ENCODE measurements around the gene HSD17B3. TPM values are rescaled to one million over a fixed set of nuclear protein-coding genes. Genes with fewer than 3 reads are reported as not detected.

The HSD17B3 gene
- total RNA-seq, 1 donor from 2014 or later = not detected

DNA sequence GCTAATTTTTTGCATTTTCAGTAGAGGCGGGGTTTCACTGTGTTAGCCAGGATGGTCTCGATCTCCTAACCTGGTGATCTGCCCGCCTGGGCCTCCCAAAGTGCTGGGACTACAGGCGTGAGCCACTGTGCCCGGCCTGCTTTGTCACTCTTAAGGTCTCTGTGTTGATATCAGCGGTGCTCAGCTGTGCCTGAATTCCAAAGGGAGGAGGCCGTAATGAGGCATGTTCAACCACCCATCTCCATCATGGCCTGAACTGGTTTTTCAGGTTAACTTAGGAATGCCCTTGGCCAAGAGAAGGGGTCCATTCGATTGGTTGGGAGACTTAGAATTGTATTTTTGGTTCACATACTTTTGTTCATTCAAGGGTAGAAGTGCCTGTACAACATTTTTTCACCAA, 22.0 kb downstream of the HSD17B3 start:
- DNase-seq (ENCODE audit: low read depth) = no peak
- H3K4me3 ChIP-seq (ENCODE audit: low read depth, low read length) = no peak overlapping the region
- TF ChIP-seq, protein P1, sequence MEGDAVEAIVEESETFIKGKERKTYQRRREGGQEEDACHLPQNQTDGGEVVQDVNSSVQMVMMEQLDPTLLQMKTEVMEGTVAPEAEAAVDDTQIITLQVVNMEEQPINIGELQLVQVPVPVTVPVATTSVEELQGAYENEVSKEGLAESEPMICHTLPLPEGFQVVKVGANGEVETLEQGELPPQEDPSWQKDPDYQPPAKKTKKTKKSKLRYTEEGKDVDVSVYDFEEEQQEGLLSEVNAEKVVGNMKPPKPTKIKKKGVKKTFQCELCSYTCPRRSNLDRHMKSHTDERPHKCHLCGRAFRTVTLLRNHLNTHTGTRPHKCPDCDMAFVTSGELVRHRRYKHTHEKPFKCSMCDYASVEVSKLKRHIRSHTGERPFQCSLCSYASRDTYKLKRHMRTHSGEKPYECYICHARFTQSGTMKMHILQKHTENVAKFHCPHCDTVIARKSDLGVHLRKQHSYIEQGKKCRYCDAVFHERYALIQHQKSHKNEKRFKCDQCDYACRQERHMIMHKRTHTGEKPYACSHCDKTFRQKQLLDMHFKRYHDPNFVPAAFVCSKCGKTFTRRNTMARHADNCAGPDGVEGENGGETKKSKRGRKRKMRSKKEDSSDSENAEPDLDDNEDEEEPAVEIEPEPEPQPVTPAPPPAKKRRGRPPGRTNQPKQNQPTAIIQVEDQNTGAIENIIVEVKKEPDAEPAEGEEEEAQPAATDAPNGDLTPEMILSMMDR (conservative IDR thresholded peaks at IDR 0.05; ENCODE audit: low read depth, low read length) = no peak

DNA sequence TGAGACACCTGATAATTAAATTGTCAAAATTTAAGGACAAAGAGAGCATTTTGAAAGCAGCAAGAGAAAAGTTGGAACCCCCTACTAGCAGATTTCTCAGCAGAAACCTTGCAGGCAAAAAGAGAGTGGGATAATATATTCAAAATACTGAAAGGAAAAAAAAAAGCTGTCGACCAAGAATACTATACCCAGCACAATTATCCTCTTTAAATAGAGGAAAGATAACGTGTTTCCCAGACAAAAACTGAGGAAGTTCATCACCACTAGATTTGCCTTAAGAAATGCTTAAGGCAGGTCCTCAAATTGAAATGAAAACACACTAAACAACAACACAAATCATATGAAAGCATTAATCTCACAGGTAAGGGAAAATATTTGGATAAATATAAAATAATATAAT, 27.0 kb downstream of the HSD17B3 start:
- TF ChIP-seq, protein P1 (conservative IDR thresholded peaks at IDR 0.05; ENCODE audit: low read depth, low read length) = no peak
- H3K4me3 ChIP-seq (ENCODE audit: low read depth, low read length) = no peak overlapping the region
- no peak for DNase-seq (ENCODE audit: low read depth)

DNA sequence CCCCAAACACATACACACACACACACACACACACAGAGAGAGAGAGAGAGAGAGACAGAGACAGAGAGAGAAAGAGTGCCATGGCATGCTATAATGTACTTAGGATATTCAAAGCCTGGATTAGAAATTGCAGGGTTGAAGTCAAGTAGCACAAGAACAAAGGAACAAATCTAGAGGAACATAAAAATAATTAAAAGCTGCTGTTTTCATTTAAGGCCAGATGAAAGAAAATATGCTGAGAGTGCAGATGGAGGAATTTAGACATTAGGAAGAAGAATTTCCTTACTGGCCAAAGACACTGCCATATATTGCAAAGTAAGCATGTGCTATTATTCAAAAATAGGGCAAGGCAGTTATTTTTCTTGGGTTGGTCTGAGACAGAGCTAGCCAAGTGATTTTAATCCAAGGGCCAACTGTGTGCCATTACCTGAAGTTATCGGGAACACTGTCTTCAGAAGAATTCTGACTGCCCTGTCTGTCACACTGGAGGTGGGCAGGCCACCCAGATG, 31.7 kb downstream of the HSD17B3 start:
- no peak for DNase-seq (ENCODE audit: low read depth)
- no peak overlapping the region for H3K4me3 ChIP-seq (ENCODE audit: low read depth, low read length)
- TF ChIP-seq, protein P1 (conservative IDR thresholded peaks at IDR 0.05; ENCODE audit: low read depth, low read length) = no peak

DNA sequence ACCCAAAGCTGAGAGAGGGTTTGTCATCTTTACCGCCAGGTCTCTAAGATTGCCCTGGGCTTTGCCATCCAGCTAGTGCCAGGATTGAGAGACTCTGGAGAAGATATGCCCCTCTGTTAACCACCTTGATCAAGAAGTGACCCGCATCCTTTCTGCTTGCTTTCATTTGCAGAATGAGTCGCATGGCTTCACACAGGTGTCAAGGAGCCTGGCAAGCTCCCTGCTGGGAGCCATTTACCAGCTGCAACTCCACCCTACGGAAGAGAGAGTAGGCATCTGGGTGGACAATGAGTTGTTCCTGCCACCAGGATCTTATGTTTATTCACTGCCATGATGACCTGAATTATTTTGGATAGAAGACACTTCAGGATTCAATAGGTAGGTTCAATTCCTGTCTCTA, 43.0 kb downstream of the HSD17B3 start:
- TF ChIP-seq, protein P1 (conservative IDR thresholded peaks at IDR 0.05; ENCODE audit: low read depth, low read length) = no peak
- H3K4me3 ChIP-seq (ENCODE audit: low read depth, low read length) = no peak overlapping the region
- DNase-seq (ENCODE audit: low read depth) = no peak

DNA sequence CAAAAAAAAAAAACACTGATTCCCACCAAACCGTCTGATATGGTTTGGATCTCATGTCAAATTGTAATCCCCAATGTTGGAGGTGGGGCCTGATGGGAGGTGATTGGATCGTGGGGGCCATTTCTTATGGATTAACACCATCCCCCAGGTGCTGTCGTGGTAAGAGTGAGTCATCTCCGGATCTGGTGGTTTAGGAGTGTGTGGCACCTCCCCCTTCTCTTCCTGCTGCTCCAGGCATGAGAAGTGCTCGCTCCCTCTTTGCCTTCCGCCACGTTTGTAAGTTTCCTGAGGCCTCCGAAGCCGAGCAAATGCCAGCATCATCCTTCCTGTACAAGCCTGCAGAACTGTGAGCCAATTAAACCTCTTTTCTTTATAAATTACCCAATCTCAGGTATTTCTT, 45.2 kb downstream of the HSD17B3 start:
- no peak overlapping the region for H3K4me3 ChIP-seq (ENCODE audit: low read depth, low read length)
- TF ChIP-seq, protein P1 (conservative IDR thresholded peaks at IDR 0.05; ENCODE audit: low read depth, low read length) = no peak
- DNase-seq (ENCODE audit: low read depth) = no peak

DNA sequence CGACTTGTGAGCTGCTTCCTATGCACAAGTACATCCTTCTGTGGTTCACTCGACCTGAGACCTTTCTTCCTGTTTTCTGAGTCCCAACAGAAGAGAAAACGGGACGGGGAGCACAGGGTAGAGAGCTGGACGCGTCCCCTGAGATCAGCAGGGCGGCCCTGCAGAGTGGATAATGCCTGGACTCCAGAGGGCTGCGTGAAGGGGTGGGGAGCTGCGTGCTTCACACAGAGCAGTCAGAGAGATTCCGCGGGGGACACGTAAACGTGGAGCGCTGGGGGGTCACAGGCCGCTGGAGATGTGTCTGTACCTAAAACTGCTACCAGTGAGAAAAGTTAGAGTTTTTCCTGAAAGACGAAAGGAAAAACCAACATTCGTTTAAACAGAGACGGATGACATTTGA, 46.3 kb downstream of the HSD17B3 start:
- no peak for DNase-seq (ENCODE audit: low read depth)
- H3K4me3 ChIP-seq (ENCODE audit: low read depth, low read length) = no peak overlapping the region
- TF ChIP-seq, protein P1 (conservative IDR thresholded peaks at IDR 0.05; ENCODE audit: low read depth, low read length) = no peak

DNA sequence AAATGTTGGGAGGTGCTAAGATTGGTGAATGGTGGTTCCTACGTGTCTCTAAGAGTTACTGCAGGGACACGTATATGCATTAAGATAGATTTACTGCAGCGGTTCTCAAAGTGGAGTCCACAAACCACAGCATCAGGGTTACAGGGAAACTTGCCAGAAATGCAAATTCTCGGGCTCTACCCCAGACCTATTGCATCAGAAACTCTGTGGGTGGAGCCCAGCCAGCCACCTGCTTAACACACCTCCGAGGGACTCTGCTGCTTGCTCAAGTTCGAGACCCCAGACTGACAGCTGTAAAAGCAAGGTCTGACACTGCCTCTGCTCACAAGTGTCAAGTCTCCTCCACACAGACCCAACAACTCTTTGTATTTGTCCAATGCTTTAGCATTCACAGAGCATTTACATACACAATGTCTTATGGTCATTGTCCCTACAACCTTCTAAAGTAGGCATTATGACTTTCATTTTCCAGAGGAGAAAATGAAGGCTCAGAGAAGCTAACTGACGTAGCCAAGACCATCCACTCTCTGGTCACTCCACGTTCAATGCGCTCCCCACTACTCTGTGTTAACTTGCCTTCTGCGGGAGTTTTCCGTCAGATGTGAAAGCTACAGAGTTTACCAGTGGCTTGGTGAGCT, 48.8 kb downstream of the HSD17B3 start:
- TF ChIP-seq, protein P1 (conservative IDR thresholded peaks at IDR 0.05; ENCODE audit: low read depth, low read length) = no peak
- DNase-seq (ENCODE audit: low read depth) = no peak
- no peak overlapping the region for H3K4me3 ChIP-seq (ENCODE audit: low read depth, low read length)

Data from epithelial cell of proximal tubule (primary cell).